Erythroblast (primary cell): ENCODE measurements around the gene USB1.

Source experiments
- GATA1 ChIP-seq: IDR thresholded peaks from 2 replicates; pipeline ENCODE4 v1.6.1; 2011; ENCODE audit warnings: low read depth, mild to moderate bottlenecking, control low read depth, low read length, moderate library complexity
- POLR2A ChIP-seq: IDR thresholded peaks from 2 replicates; pipeline ENCODE4 v1.6.1; 2011; ENCODE audit warnings: mild to moderate bottlenecking, low read length

- TF ChIP-seq POLR2A: no peak
- TF ChIP-seq GATA1: no peak
These were observed 26.1 kb downstream of the USB1 start for GRCh38 chr16:58027161-58027915.
